Hippocampal formation (tissue), 2 donors: Measurements from ENCODE around the gene RHBG.

Source experiments
- DNase-seq, 2 donors: peaks; one replicate each; lab custom pipeline; 2025; lab: John Stamatoyannopoulos, UW

The RHBG gene

GRCh38 chr1:156407760-156408159 is 38.7 kb downstream of the RHBG start:
- DNase-seq, result no peak

GRCh38 chr1:156409439-156409838 is 40.4 kb downstream of the RHBG start:
- DNase-seq, result no peak

- no peak for DNase-seq
Measured at GRCh38 chr1:156410238-156410637, 41.2 kb downstream of the RHBG start.

GRCh38 chr1:156410740-156411139 is 41.7 kb downstream of the RHBG start:
- DNase-seq, result no peak

- peak; percentile 72 to 75 for DNase-seq
Measured at GRCh38 chr1:156412653-156413321, 43.8 kb downstream of the RHBG start.

- DNase-seq, result peak; percentile 90 to 98
Measured at GRCh38 chr1:156413391-156414246, 44.6 kb downstream of the RHBG start.

GRCh38 chr1:156414461-156415064 is 45.6 kb downstream of the RHBG start:
- DNase-seq, result no peak

GRCh38 chr1:156416993-156417392 is 48.0 kb downstream of the RHBG start:
- DNase-seq, result no peak

- no peak for DNase-seq
Measured at GRCh38 chr1:156417401-156418020, 48.5 kb downstream of the RHBG start.

- DNase-seq, result no peak
Measured at GRCh38 chr1:156418416-156419070, 49.5 kb downstream of the RHBG start.

- no peak for DNase-seq
Measured at GRCh38 chr1:156419854-156420204, 50.8 kb downstream of the RHBG start.

- no peak for DNase-seq
Measured at GRCh38 chr1:156420205-156421061, 51.4 kb downstream of the RHBG start.

GRCh38 chr1:156421062-156421938 is 52.3 kb downstream of the RHBG start:
- peak; percentile 88 to 89 for DNase-seq

- DNase-seq, result no peak
Measured at GRCh38 chr1:156421939-156422601, 53.1 kb downstream of the RHBG start.

- DNase-seq, result no peak
Measured at GRCh38 chr1:156422602-156423091, 53.6 kb downstream of the RHBG start.

GRCh38 chr1:156423422-156424352 is 54.7 kb downstream of the RHBG start:
- no peak for DNase-seq

GRCh38 chr1:156424806-156425432 is 55.9 kb downstream of the RHBG start:
- no peak for DNase-seq

- no peak for DNase-seq
Measured at GRCh38 chr1:156425943-156426342, 56.9 kb downstream of the RHBG start.
